ENCODE measurements around the gene CHL1.

CHL1 gene

GRCh38 chr3:291028-291427 lies 94.5 kb downstream of the CHL1 start:
- no peaks in the 10 kb centered on the region for H3K4me1 ChIP-seq (ENCODE audit: control insufficient read depth, insufficient read depth, low read length)

GRCh38 chr3:291646-292436 lies 95.3 kb downstream of the CHL1 start:
- H3K4me1 ChIP-seq (ENCODE audit: control insufficient read depth, insufficient read depth, low read length), result no peaks in the 10 kb centered on the region
- H3K9ac ChIP-seq (ENCODE audit: low read depth, low read length), result no peak overlapping the region
- no peak overlapping the region for H3K4me3 ChIP-seq (ENCODE audit: low read depth, low read length)
- no peaks in the 10 kb centered on the region for H3K27me3 ChIP-seq (ENCODE audit: control insufficient read depth, insufficient read depth, low read length)
- no peaks in the 10 kb centered on the region for H3K9me3 ChIP-seq (ENCODE audit: control insufficient read depth, insufficient read depth, low read length)
- H3K36me3 ChIP-seq (ENCODE audit: control insufficient read depth, insufficient read depth, low read length), result no peaks in the 10 kb centered on the region

More at GRCh38 chr3:291028-291427, 94.5 kb downstream of the CHL1 start:
- Histone ChIP-seq H3K9me3 (ENCODE audit: control insufficient read depth, insufficient read depth, low read length) (no peaks in the 10 kb centered on the region), H3K4me3 (ENCODE audit: low read depth, low read length) (no peak overlapping the region), H3K9ac (ENCODE audit: low read depth, low read length) (no peak overlapping the region), H3K27me3 (ENCODE audit: control insufficient read depth, insufficient read depth, low read length) (no peaks in the 10 kb centered on the region), H3K36me3 (ENCODE audit: control insufficient read depth, insufficient read depth, low read length) (no peaks in the 10 kb centered on the region)

GRCh38 chr3:294096-294495 lies 97.5 kb downstream of the CHL1 start:
- Histone ChIP-seq H3K4me1 (ENCODE audit: control insufficient read depth, insufficient read depth, low read length) (no peaks in the 10 kb centered on the region), H3K36me3 (ENCODE audit: control insufficient read depth, insufficient read depth, low read length) (no peaks in the 10 kb centered on the region), H3K9ac (ENCODE audit: low read depth, low read length) (no peak overlapping the region), H3K9me3 (ENCODE audit: control insufficient read depth, insufficient read depth, low read length) (no peaks in the 10 kb centered on the region), H3K27me3 (ENCODE audit: control insufficient read depth, insufficient read depth, low read length) (no peaks in the 10 kb centered on the region), H3K4me3 (ENCODE audit: low read depth, low read length) (no peak overlapping the region)

- H3K9ac ChIP-seq (ENCODE audit: low read depth, low read length), result no peak overlapping the region
- H3K27me3 ChIP-seq (ENCODE audit: control insufficient read depth, insufficient read depth, low read length), result no peaks in the 10 kb centered on the region
- no peaks in the 10 kb centered on the region for H3K9me3 ChIP-seq (ENCODE audit: control insufficient read depth, insufficient read depth, low read length)
- no peaks in the 10 kb centered on the region for H3K36me3 ChIP-seq (ENCODE audit: control insufficient read depth, insufficient read depth, low read length)
- no peaks in the 10 kb centered on the region for H3K4me1 ChIP-seq (ENCODE audit: control insufficient read depth, insufficient read depth, low read length)
- no peak overlapping the region for H3K4me3 ChIP-seq (ENCODE audit: low read depth, low read length)
These were observed 98.0 kb downstream of the CHL1 start for GRCh38 chr3:294581-294980.

- H3K36me3 ChIP-seq (ENCODE audit: control insufficient read depth, insufficient read depth, low read length), result no peaks in the 10 kb centered on the region
- H3K27me3 ChIP-seq (ENCODE audit: control insufficient read depth, insufficient read depth, low read length), result no peaks in the 10 kb centered on the region
- no peaks in the 10 kb centered on the region for H3K4me1 ChIP-seq (ENCODE audit: control insufficient read depth, insufficient read depth, low read length)
- H3K9me3 ChIP-seq (ENCODE audit: control insufficient read depth, insufficient read depth, low read length), result no peaks in the 10 kb centered on the region
- H3K4me3 ChIP-seq (ENCODE audit: low read depth, low read length), result no peak overlapping the region
- no peak overlapping the region for H3K9ac ChIP-seq (ENCODE audit: low read depth, low read length)
These were observed 98.6 kb downstream of the CHL1 start for GRCh38 chr3:295166-295565.

- H3K9me3 ChIP-seq (ENCODE audit: control insufficient read depth, insufficient read depth, low read length), result no peaks in the 10 kb centered on the region
- no peak overlapping the region for H3K4me3 ChIP-seq (ENCODE audit: low read depth, low read length)
- H3K27me3 ChIP-seq (ENCODE audit: control insufficient read depth, insufficient read depth, low read length), result no peaks in the 10 kb centered on the region
- no peaks in the 10 kb centered on the region for H3K36me3 ChIP-seq (ENCODE audit: control insufficient read depth, insufficient read depth, low read length)
- H3K9ac ChIP-seq (ENCODE audit: low read depth, low read length), result no peak overlapping the region
- no peaks in the 10 kb centered on the region for H3K4me1 ChIP-seq (ENCODE audit: control insufficient read depth, insufficient read depth, low read length)
These were observed 101.0 kb downstream of the CHL1 start for GRCh38 chr3:297585-297984.

- Histone ChIP-seq H3K27me3 (ENCODE audit: control insufficient read depth, insufficient read depth, low read length) (no peaks in the 10 kb centered on the region), H3K36me3 (ENCODE audit: control insufficient read depth, insufficient read depth, low read length) (no peaks in the 10 kb centered on the region), H3K9ac (ENCODE audit: low read depth, low read length) (no peak overlapping the region), H3K4me3 (ENCODE audit: low read depth, low read length) (no peak overlapping the region), H3K9me3 (ENCODE audit: control insufficient read depth, insufficient read depth, low read length) (no peaks in the 10 kb centered on the region), H3K4me1 (ENCODE audit: control insufficient read depth, insufficient read depth, low read length) (no peaks in the 10 kb centered on the region)
These were observed 103.2 kb downstream of the CHL1 start for GRCh38 chr3:299590-300301.

GRCh38 chr3:307182-307581 lies 110.6 kb downstream of the CHL1 start:
- H3K9me3 ChIP-seq (ENCODE audit: control insufficient read depth, insufficient read depth, low read length), result no peaks in the 10 kb centered on the region
- no peak overlapping the region for H3K9ac ChIP-seq (ENCODE audit: low read depth, low read length)
- H3K4me1 ChIP-seq (ENCODE audit: control insufficient read depth, insufficient read depth, low read length), result no peaks in the 10 kb centered on the region
- no peak overlapping the region for H3K4me3 ChIP-seq (ENCODE audit: low read depth, low read length)
- H3K36me3 ChIP-seq (ENCODE audit: control insufficient read depth, insufficient read depth, low read length), result no peaks in the 10 kb centered on the region
- H3K27me3 ChIP-seq (ENCODE audit: control insufficient read depth, insufficient read depth, low read length), result no peaks in the 10 kb centered on the region

GRCh38 chr3:308597-309321 lies 112.2 kb downstream of the CHL1 start:
- H3K9ac ChIP-seq (ENCODE audit: low read depth, low read length), result no peak overlapping the region
- no peaks in the 10 kb centered on the region for H3K27me3 ChIP-seq (ENCODE audit: control insufficient read depth, insufficient read depth, low read length)
- no peak overlapping the region for H3K4me3 ChIP-seq (ENCODE audit: low read depth, low read length)

GRCh38 chr3:312160-312733 lies 115.7 kb downstream of the CHL1 start:
- Histone ChIP-seq H3K36me3 (ENCODE audit: control insufficient read depth, insufficient read depth, low read length) (no peaks in the 10 kb centered on the region), H3K27me3 (ENCODE audit: control insufficient read depth, insufficient read depth, low read length) (no peaks in the 10 kb centered on the region), H3K4me3 (ENCODE audit: low read depth, low read length) (no peak overlapping the region), H3K4me1 (ENCODE audit: control insufficient read depth, insufficient read depth, low read length) (no peaks in the 10 kb centered on the region), H3K9ac (ENCODE audit: low read depth, low read length) (no peak overlapping the region), H3K9me3 (ENCODE audit: control insufficient read depth, insufficient read depth, low read length) (no peaks in the 10 kb centered on the region)

More at GRCh38 chr3:308597-309321, 112.2 kb downstream of the CHL1 start:
- H3K9me3 ChIP-seq (ENCODE audit: control insufficient read depth, insufficient read depth, low read length), result no peaks in the 10 kb centered on the region
- no peaks in the 10 kb centered on the region for H3K36me3 ChIP-seq (ENCODE audit: control insufficient read depth, insufficient read depth, low read length)
- H3K4me1 ChIP-seq (ENCODE audit: control insufficient read depth, insufficient read depth, low read length), result no peaks in the 10 kb centered on the region

- no peaks in the 10 kb centered on the region for H3K36me3 ChIP-seq (ENCODE audit: control insufficient read depth, insufficient read depth, low read length)
These were observed 116.3 kb downstream of the CHL1 start for GRCh38 chr3:312911-313310.

More at GRCh38 chr3:312911-313310, 116.3 kb downstream of the CHL1 start:
- Histone ChIP-seq H3K27me3 (ENCODE audit: control insufficient read depth, insufficient read depth, low read length) (no peaks in the 10 kb centered on the region), H3K9me3 (ENCODE audit: control insufficient read depth, insufficient read depth, low read length) (no peaks in the 10 kb centered on the region), H3K9ac (ENCODE audit: low read depth, low read length) (no peak overlapping the region), H3K4me1 (ENCODE audit: control insufficient read depth, insufficient read depth, low read length) (no peaks in the 10 kb centered on the region), H3K4me3 (ENCODE audit: low read depth, low read length) (no peak overlapping the region)
